CD4-positive, alpha-beta T cell treated with Interleukin-6 at 100 ng/mL for 8 hours (primary cell): ENCODE results near the gene MAPK4.
"Not testable (repeated sequence)": the region's sequence is repeated elsewhere in the genome, so short reads cannot be mapped to it uniquely, and the experiment has no call there.

Experiments
- DNase-seq: peaks from one replicate; pipeline ENCODE4 v3.0.0-alpha.2; 2020; ENCODE audit warnings: mixed read lengths, low spot score

MAPK4 gene

DNA sequence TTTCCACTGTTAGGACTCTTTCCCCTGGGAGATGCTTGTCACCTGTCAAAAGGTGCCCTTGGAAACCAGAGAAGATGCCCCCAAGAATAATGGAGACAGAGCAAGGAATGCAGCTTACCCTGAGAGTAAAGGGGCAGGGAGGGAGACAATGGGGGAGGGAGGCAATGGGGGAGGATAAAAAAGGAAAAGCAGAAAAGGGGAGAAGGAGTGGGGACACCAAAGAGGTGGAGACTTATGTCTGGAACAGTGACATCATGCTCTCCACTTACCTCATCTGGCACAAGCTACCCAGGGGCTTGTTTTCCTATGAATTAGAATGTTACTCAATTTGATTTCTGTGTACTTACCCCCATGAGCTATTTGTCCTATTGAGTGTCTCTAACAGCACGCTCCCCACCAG, 192.1 kb downstream of the MAPK4 start:
- no peak for DNase-seq

- no peak for DNase-seq
Observed at GRCh38 chr18:50753311-50753710, 193.4 kb downstream of the MAPK4 start.

DNA sequence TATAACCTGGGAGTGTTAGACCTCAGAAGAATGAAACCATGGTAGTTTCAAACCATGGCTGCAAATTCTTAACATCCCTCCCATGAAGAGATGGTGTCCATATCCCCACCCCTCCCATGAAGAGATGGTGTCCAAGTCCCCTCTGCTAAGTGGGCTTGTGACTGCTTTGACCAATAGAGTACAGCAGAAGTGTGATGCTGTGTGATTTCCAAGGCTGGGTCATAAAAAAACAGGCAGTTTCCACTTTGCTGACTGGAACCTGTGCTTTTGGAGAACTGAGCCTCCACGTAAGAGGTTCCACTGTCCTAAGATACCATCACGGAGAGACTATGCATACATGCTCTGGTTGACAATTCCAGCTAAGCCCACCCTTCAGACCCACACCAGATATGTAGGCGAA, 194.4 kb downstream of the MAPK4 start:
- DNase-seq: no peak

DNA sequence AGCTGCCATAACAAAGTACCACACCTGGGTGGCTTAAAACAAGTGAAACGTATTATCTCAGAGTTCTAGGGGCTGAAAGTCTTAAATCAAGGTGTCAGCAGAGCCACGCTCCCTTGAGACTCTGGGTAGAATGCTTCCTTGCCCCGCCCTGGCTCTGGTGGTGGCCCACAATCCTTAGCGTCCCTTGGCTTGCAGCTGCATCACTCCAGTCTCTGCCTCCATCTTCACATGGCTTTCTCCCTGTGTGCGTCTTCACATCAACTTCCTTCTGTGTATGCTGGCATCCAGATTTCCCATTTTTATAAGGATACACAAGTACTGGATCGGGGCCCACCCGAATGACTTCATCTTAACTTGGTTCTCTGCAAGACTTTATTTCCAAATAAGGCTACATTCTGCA, 197.5 kb downstream of the MAPK4 start:
- no peak for DNase-seq

- no peak for DNase-seq
Observed at GRCh38 chr18:50769463-50769862, 209.6 kb downstream of the MAPK4 start.

DNA sequence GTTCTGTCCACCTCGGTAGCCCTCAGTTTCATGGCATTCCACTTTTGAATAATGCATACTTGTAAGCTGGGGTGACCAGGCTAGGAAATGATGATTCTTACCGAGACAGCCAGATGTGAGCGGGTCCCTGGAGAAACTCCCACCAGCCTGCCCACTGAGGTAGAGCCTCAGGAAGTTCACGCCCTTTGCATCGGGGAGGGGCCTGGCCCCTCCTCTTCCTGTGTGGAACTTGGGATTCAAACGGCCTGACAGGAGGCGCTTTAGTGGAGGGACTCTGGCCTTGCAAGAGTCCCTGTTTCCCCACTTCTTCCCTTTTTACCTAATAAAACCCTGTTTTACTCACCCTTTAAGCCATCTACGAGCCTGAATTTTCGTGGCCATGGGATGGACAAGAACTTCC, 215.3 kb downstream of the MAPK4 start:
- no peak for DNase-seq

- DNase-seq: no peak
Observed at GRCh38 chr18:50775726-50776125, 215.8 kb downstream of the MAPK4 start.

- no peak for DNase-seq
Observed at GRCh38 chr18:50776383-50776782, 216.5 kb downstream of the MAPK4 start.

DNA sequence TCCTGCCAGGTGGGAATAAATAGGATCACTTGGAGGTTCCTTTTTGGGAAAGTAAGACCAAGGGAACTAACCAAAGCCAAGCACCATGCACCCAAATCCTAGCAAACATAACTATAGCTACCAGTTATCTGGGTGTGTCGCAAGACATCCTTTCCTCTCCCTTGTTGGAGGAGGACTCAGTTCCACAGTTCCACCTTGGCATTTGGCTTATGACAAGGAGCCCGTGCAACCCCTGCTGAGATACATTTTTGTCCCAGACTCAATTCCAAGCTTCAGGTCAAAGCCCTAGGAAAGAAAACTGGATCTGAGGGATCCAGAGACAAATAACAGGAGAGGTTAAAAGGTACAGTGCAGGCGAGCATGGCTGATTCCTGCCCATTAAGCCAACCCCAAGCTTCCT, 219.1 kb downstream of the MAPK4 start:
- not testable (repeated sequence) for DNase-seq
